ENCODE measurements around the gene CASP7. TPM values are rescaled to one million over a fixed set of nuclear protein-coding genes. Genes with fewer than 3 reads are reported as not detected.

The CASP7 gene
- total RNA-seq, 1 experiment from 2014 or later = 4.7 TPM

- Mint-ChIP-seq H3K36me3 (no peaks in the 10 kb centered on the region), H3K4me1 (0 out of 2 replicates have a peak, but pooled peaks cover 3% of the 10 kb centered on the region), H3K27me3 (ENCODE audit: low read depth) (no peaks in the 10 kb centered on the region), H3K27ac (no peak overlapping the region), H3K4me3 (no peak overlapping the region), H3K9me3 (no peaks in the 10 kb centered on the region)
- POLR2A ChIA-PET = no interaction called here
- no peak for ATAC-seq
- no peak for DNase-seq (ENCODE audit: low spot score)
- no peak for TF ChIP-seq ZNF317 (CRISPR knock-in tag; IDR thresholded peaks at IDR 0.05; ENCODE audit: borderline replicate concordance, low read depth)
- TF ChIP-seq GRHL2 (CRISPR knock-in tag; IDR thresholded peaks at IDR 0.05; ENCODE audit: insufficient replicate concordance, severe bottlenecking) = no peak
- TF ChIP-seq, protein P1, sequence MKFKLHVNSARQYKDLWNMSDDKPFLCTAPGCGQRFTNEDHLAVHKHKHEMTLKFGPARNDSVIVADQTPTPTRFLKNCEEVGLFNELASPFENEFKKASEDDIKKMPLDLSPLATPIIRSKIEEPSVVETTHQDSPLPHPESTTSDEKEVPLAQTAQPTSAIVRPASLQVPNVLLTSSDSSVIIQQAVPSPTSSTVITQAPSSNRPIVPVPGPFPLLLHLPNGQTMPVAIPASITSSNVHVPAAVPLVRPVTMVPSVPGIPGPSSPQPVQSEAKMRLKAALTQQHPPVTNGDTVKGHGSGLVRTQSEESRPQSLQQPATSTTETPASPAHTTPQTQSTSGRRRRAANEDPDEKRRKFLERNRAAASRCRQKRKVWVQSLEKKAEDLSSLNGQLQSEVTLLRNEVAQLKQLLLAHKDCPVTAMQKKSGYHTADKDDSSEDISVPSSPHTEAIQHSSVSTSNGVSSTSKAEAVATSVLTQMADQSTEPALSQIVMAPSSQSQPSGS (CRISPR knock-in tag; IDR thresholded peaks at IDR 0.05; ENCODE audit: borderline replicate concordance, low read depth) = no peak
- no peak for TF ChIP-seq RORB (CRISPR knock-in tag; IDR thresholded peaks at IDR 0.05)
- TF ChIP-seq STAT6 (CRISPR knock-in tag; conservative IDR thresholded peaks at IDR 0.05; ENCODE audit: low read depth) = no peak
- no peak for TF ChIP-seq SOX15 (CRISPR knock-in tag; IDR thresholded peaks at IDR 0.05)
- no peak for TF ChIP-seq ESRRA (CRISPR knock-in tag; IDR thresholded peaks at IDR 0.05; ENCODE audit: borderline replicate concordance)
- TF ChIP-seq FOXK1 (CRISPR knock-in tag; IDR thresholded peaks at IDR 0.05) = no peak
- no peak for TF ChIP-seq ZNF532 (CRISPR knock-in tag; IDR thresholded peaks at IDR 0.05; ENCODE audit: borderline replicate concordance)
- no peak for TF ChIP-seq ZNF671 (CRISPR knock-in tag; IDR thresholded peaks at IDR 0.05)
- TF ChIP-seq ETV6 (CRISPR knock-in tag; IDR thresholded peaks at IDR 0.05) = no peak
- CTCF ChIA-PET = no interaction called here
Measured at GRCh38 chr10:113663142-113663541, 16.6 kb upstream of the CASP7 start.

GRCh38 chr10:113663908-113664307, 15.8 kb upstream of the CASP7 start, which contains the start of gene NRAP:
NRAP (minus strand) TSS chr10:113664041; CDS start chr10:113663882, 159 bp downstream.
- Mint-ChIP-seq H3K4me3 (no peak within 1 kb of the TSS), H3K36me3 (no peaks in the 10 kb centered on the region), H3K4me1 (0 out of 2 replicates have a peak, but pooled peaks cover 3% of the 10 kb centered on the region), H3K27ac (no peak within 1 kb of the TSS), H3K27me3 (ENCODE audit: low read depth) (no peaks in the 10 kb centered on the region), H3K9me3 (no peaks in the 10 kb centered on the region)
- POLR2A ChIA-PET = no interaction called here
- no peak for DNase-seq (ENCODE audit: low spot score)
- ATAC-seq = no peak
- CTCF ChIA-PET = no interaction called here
- no peak for TF ChIP-seq ESRRA (CRISPR knock-in tag; IDR thresholded peaks at IDR 0.05; ENCODE audit: borderline replicate concordance)
- no peak for TF ChIP-seq IRF2 (CRISPR knock-in tag; IDR thresholded peaks at IDR 0.05; ENCODE audit: borderline replicate concordance, low read depth)
- TF ChIP-seq USF1 (CRISPR knock-in tag; IDR thresholded peaks at IDR 0.05) = no peak
- TF ChIP-seq E2F5 (CRISPR knock-in tag; IDR thresholded peaks at IDR 0.05) = no peak
- TF ChIP-seq, protein P2, sequence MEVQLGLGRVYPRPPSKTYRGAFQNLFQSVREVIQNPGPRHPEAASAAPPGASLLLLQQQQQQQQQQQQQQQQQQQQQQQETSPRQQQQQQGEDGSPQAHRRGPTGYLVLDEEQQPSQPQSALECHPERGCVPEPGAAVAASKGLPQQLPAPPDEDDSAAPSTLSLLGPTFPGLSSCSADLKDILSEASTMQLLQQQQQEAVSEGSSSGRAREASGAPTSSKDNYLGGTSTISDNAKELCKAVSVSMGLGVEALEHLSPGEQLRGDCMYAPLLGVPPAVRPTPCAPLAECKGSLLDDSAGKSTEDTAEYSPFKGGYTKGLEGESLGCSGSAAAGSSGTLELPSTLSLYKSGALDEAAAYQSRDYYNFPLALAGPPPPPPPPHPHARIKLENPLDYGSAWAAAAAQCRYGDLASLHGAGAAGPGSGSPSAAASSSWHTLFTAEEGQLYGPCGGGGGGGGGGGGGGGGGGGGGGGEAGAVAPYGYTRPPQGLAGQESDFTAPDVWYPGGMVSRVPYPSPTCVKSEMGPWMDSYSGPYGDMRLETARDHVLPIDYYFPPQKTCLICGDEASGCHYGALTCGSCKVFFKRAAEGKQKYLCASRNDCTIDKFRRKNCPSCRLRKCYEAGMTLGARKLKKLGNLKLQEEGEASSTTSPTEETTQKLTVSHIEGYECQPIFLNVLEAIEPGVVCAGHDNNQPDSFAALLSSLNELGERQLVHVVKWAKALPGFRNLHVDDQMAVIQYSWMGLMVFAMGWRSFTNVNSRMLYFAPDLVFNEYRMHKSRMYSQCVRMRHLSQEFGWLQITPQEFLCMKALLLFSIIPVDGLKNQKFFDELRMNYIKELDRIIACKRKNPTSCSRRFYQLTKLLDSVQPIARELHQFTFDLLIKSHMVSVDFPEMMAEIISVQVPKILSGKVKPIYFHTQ (CRISPR knock-in tag; IDR thresholded peaks at IDR 0.05) = no peak
- TF ChIP-seq NFYB (CRISPR knock-in tag; conservative IDR thresholded peaks at IDR 0.05; ENCODE audit: low read depth) = no peak
- TF ChIP-seq ZNF317 (CRISPR knock-in tag; IDR thresholded peaks at IDR 0.05; ENCODE audit: borderline replicate concordance, low read depth) = no peak
- no peak for TF ChIP-seq FOXP1 (CRISPR knock-in tag; IDR thresholded peaks at IDR 0.05; ENCODE audit: borderline replicate concordance)
- TF ChIP-seq GABPB1 (CRISPR knock-in tag; IDR thresholded peaks at IDR 0.05) = no peak
- no peak for TF ChIP-seq SOX15 (CRISPR knock-in tag; IDR thresholded peaks at IDR 0.05)
- TF ChIP-seq, protein P3, sequence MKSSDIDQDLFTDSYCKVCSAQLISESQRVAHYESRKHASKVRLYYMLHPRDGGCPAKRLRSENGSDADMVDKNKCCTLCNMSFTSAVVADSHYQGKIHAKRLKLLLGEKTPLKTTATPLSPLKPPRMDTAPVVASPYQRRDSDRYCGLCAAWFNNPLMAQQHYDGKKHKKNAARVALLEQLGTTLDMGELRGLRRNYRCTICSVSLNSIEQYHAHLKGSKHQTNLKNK (CRISPR knock-in tag; IDR thresholded peaks at IDR 0.05) = no peak
